HCT116 (cell line): Measurements from ENCODE around the gene ZNF536. TPM values are rescaled to one million over a fixed set of nuclear protein-coding genes. Genes with fewer than 3 reads are reported as not detected.

Experiments
- ATAC-seq: fragments of 200-7000 bp; cut with Tn5 transposase; 2 replicates; pipeline ENCODE4 v1.9.1; 2020; ENCODE audit warnings: mild to moderate bottlenecking, moderate library complexity
- BruUV-seq: library from RNA; stranded (reverse); fragments of 400-500 nt; replicated peaks from 2 replicates; lab custom pipeline; 2021; lab: Mats Ljungman, UMichigan
- CTCF ChIA-PET: fragments of 300-600 bp; sonication (Branson Sonifier 250); formaldehyde crosslinking; loops from one replicate; lab custom pipeline; 2021; ENCODE audit warnings: antibody characterized with exemption; lab: Charles Lee
- POLR2A ChIA-PET: fragments of 300-600, 350-600 bp; sonication (Branson Sonifier 250); formaldehyde crosslinking; loops from one replicate; lab custom pipeline; 2021; ENCODE audit warnings: antibody characterized with exemption; lab: Charles Lee
- RAD21 ChIA-PET, 2 experiments: fragments of 300-600 bp; sonication (Branson Sonifier 250); formaldehyde crosslinking; loops; one replicate each; lab custom pipeline; 2023; ENCODE audit warnings: low total read pairs in 2 of 2; ENCODE audit not compliant: uncharacterized antibody in 2 of 2, unreplicated experiment in 2 of 2, low non-redundant PET in 1 of 2; lab: Charles Lee
- DNase-seq: peaks from one replicate; pipeline ENCODE4 v3.0.0-alpha.2; 2010; ENCODE audit warnings: low read depth, low spot score
- H2AFZ ChIP-seq: fragments of 200-600 bp; shearing (Covaris generic), sonication (generic); 2 replicates; pipeline ENCODE4 v1.6.1; 2017; ENCODE audit warnings: low read depth, mixed run types, mixed read lengths, antibody characterized with exemption, low read length; ENCODE audit not compliant: poor library complexity, severe bottlenecking
- H3K27ac ChIP-seq: 2 replicates; pipeline ENCODE4 v1.5.1; 2012; ENCODE audit warnings: low read depth, low read length
- H3K27me3 ChIP-seq: fragments of 200-600 bp; sonication (generic); 2 replicates; pipeline ENCODE4 v1.6.1; 2016; ENCODE audit warnings: mixed run types, low read length, mixed read lengths; ENCODE audit not compliant: insufficient read depth
- H3K36me3 ChIP-seq, 2 experiments: fragments of 200-500 bp in 1 of 2; fragments of 200-600 bp in 1 of 2; sonication (Bioruptor generic) in 1 of 2; sonication (generic) in 1 of 2; 2 replicates each; pipeline versions ENCODE4 v1.5.1 to v1.6.1; 2014 to 2016; ENCODE audit warnings: low read length in 2 of 2, inconsistent platforms in 1 of 2, mixed read lengths in 1 of 2, mixed run types in 1 of 2; ENCODE audit not compliant: insufficient read depth in 2 of 2, control insufficient read depth in 1 of 2
- H3K4me1 ChIP-seq, 2 experiments: fragments of 200-600 bp in 1 of 2; sonication (generic) in 1 of 2; 2 replicates each; pipeline versions ENCODE4 v1.5.1 to v1.6.1; 2012 to 2017; ENCODE audit warnings: low read length in 2 of 2, inconsistent platforms in 1 of 2, mild to moderate bottlenecking in 1 of 2, mixed read lengths in 1 of 2, mixed run types in 1 of 2, moderate library complexity in 1 of 2; ENCODE audit not compliant: insufficient read depth in 2 of 2, control insufficient read depth in 1 of 2
- H3K4me2 ChIP-seq: fragments of 200-600 bp; sonication (generic); 2 replicates; pipeline ENCODE4 v1.6.1; 2017; ENCODE audit warnings: mixed run types, low read length, mixed read lengths
- H3K4me3 ChIP-seq, 2 experiments: fragments of 200-600 bp in 1 of 2; sonication (generic) in 1 of 2; replicated peaks in 1 of 2; 2 replicates each; pipeline ENCODE4 v1.5.1; 2011 to 2016; ENCODE audit warnings: low read length in 2 of 2, control low read depth in 1 of 2, low read depth in 1 of 2, mild to moderate bottlenecking in 1 of 2, mixed read lengths in 1 of 2, mixed run types in 1 of 2
- H3K79me2 ChIP-seq: fragments of 200-600 bp; sonication (generic); 2 replicates; pipeline ENCODE4 v1.6.1; 2017; ENCODE audit warnings: mild to moderate bottlenecking, mixed run types, low read length, moderate library complexity, mixed read lengths; ENCODE audit not compliant: insufficient read depth
- H3K9ac ChIP-seq: fragments of 200-600 bp; sonication (generic); 2 replicates; pipeline ENCODE4 v1.6.1; 2016; ENCODE audit warnings: low read length, mixed read lengths
- H3K9me2 ChIP-seq: fragments of 200-600 bp; sonication (generic), shearing (Covaris generic); 2 replicates; pipeline ENCODE4 v1.6.1; 2017; ENCODE audit warnings: mixed run types, mild to moderate bottlenecking, moderate library complexity; ENCODE audit not compliant: insufficient read depth
- H3K9me3 ChIP-seq, 2 experiments: fragments of 200-500 bp in 1 of 2; fragments of 200-600 bp in 1 of 2; sonication (Bioruptor generic) in 1 of 2; sonication (generic) in 1 of 2; 2 replicates each; pipeline ENCODE4 v1.6.1; 2014 to 2017; ENCODE audit warnings: low read length in 2 of 2, mixed read lengths in 2 of 2, inconsistent platforms in 1 of 2, low read depth in 1 of 2, mild to moderate bottlenecking in 1 of 2, mixed run types in 1 of 2, moderate library complexity in 1 of 2; ENCODE audit not compliant: control insufficient read depth in 1 of 2, insufficient read depth in 1 of 2
- H4K20me1 ChIP-seq: fragments of 200-600 bp; sonication (generic), shearing (Covaris generic); 2 replicates; pipeline ENCODE4 v1.6.1; 2017; ENCODE audit warnings: mixed run types, mild to moderate bottlenecking, moderate library complexity; ENCODE audit not compliant: insufficient read depth
- CBX3 ChIP-seq: IDR thresholded peaks from 2 replicates; pipeline ENCODE4 v1.6.1; 2012; ENCODE audit warnings: low read depth
- CEBPB ChIP-seq: IDR thresholded peaks from 2 replicates; pipeline ENCODE4 v1.6.1; 2012; ENCODE audit warnings: low read depth
- CTCF ChIP-seq, 3 experiments: fragments of 200-600 bp in 1 of 3; sonication (generic) in 1 of 3; IDR thresholded peaks in 2 of 3; conservative IDR thresholded peaks in 1 of 3; 2 replicates each; pipeline ENCODE4 v1.5.1; 2012 to 2017; ENCODE audit warnings: low read depth in 2 of 3, low read length in 2 of 3, antibody characterized with exemption in 1 of 3, borderline replicate concordance in 1 of 3, control low read depth in 1 of 3, mild to moderate bottlenecking in 1 of 3, mixed read lengths in 1 of 3, mixed run types in 1 of 3, moderate library complexity in 1 of 3; ENCODE audit not compliant: insufficient read depth in 1 of 3
- EGR1 ChIP-seq: IDR thresholded peaks from 2 replicates; pipeline ENCODE4 v1.6.1; 2012; ENCODE audit warnings: low read depth
- JUND ChIP-seq: IDR thresholded peaks from 2 replicates; pipeline ENCODE4 v1.6.1; 2012
- MAX ChIP-seq: IDR thresholded peaks from 2 replicates; pipeline ENCODE4 v1.6.1; 2012
- RAD21 ChIP-seq: IDR thresholded peaks from 2 replicates; pipeline ENCODE4 v1.6.1; 2012; ENCODE audit warnings: low read depth, mild to moderate bottlenecking
- SIN3A ChIP-seq: IDR thresholded peaks from 2 replicates; pipeline ENCODE4 v1.6.1; 2012; ENCODE audit warnings: low read depth
- SP1 ChIP-seq: IDR thresholded peaks from 2 replicates; pipeline ENCODE4 v1.6.1; 2012; ENCODE audit warnings: low read depth
- ZFX ChIP-seq: fragments of 450-650 bp; IDR thresholded peaks from 2 replicates; pipeline ENCODE4 v1.6.1; 2017
- ZNF274 ChIP-seq: fragments of 200-500 bp; sonication (Bioruptor generic); IDR thresholded peaks from 2 replicates; pipeline ENCODE4 v1.6.1; 2014; ENCODE audit warnings: mild to moderate bottlenecking, low read depth, low read length, inconsistent platforms
- intact Hi-C: fragments of 100-400 bp; cut with micrococcal nuclease; formaldehyde crosslinking; loops from 2 replicates; pipeline ENCODE4 v1.10.0; 2022
- total RNA-seq: library from RNA; stranded (reverse); gene quantifications from one replicate; pipeline ENCODE4 v1.2.1, GENCODE V29; 2021; ENCODE audit not compliant: unreplicated experiment
- TF ChIP-seq, protein P1 (sequence below): IDR thresholded peaks from 2 replicates; pipeline ENCODE4 v1.6.1; 2011; ENCODE audit warnings: mild to moderate bottlenecking, low read length, moderate library complexity; ENCODE audit not compliant: insufficient replicate concordance; ENCODE audit errors: extremely low read depth

ZNF536 gene
- total RNA-seq, 1 experiment from 2014 or later, result not detected

- TF ChIP-seq, protein P1, sequence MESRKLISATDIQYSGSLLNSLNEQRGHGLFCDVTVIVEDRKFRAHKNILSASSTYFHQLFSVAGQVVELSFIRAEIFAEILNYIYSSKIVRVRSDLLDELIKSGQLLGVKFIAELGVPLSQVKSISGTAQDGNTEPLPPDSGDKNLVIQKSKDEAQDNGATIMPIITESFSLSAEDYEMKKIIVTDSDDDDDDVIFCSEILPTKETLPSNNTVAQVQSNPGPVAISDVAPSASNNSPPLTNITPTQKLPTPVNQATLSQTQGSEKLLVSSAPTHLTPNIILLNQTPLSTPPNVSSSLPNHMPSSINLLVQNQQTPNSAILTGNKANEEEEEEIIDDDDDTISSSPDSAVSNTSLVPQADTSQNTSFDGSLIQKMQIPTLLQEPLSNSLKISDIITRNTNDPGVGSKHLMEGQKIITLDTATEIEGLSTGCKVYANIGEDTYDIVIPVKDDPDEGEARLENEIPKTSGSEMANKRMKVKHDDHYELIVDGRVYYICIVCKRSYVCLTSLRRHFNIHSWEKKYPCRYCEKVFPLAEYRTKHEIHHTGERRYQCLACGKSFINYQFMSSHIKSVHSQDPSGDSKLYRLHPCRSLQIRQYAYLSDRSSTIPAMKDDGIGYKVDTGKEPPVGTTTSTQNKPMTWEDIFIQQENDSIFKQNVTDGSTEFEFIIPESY, result no peak
- no peak for TF ChIP-seq JUND
- no peak for TF ChIP-seq CTCF (IDR thresholded peaks at IDR 0.05 in 2 of 3, conservative IDR thresholded peaks at IDR 0.05 in 1 of 3; ENCODE audit: borderline replicate concordance in 1 of 3, insufficient read depth in 1 of 3, low read depth in 2 of 3, low read length in 2 of 3)
- TF ChIP-seq MAX, result no peak
Measured at GRCh38 chr19:30332445-30333234, 39.5 kb upstream of the ZNF536 start (continued).

DNA sequence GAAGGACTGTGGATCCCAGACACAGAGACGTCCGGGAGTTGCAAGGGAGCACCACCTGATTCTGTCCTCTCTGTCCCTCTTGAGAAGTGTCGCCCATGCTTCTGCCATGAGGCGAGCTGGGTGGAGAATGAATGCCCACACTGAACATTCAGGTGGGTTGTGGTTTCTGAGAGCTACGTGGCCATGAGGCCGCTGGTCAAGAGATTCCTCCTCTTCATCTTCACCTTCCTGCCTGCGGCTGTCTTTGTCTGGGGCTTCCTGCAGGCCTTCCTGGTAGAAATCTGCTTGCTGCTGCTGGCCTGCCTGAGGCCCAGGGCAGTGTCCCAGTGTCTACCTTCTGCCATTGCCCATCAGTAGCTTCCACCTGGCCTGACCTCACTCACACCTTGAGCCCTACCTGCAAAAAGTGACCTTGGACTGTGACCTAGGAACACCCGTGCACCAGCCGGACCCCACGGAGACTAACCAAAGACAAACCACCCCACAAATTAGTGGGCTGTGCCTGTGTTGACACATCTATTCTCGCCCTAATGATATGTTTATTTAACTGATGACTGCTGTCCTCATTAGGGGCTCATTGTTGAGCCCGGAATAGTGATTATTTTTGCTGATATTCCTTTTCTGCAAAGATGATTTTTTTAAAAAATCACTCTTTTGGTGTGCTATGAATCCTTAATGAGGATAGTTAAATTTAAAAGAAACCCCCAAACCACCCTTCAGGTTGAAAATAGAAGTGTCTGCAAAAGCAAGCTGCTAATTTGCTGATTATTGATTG, 38.7 kb upstream of the ZNF536 start:
- no peaks in the 10 kb centered on the region for H3K9me2 ChIP-seq
- RAD21 ChIA-PET, result no interaction called here

More for the DNA sequence above, 38.7 kb upstream of the ZNF536 start:
- Histone ChIP-seq H3K9me3 (no peaks in the 10 kb centered on the region), H3K4me2 (no peak overlapping the region), H3K36me3 (no peaks in the 10 kb centered on the region), H3K4me3 (no peak overlapping the region), H3K9ac (no peak overlapping the region), H4K20me1 (no peaks in the 10 kb centered on the region), H2AFZ (no peak overlapping the region), H3K27ac (no peak overlapping the region), H3K79me2 (no peaks in the 10 kb centered on the region), H3K27me3 (peaks cover 11% of the 10 kb centered on the region), H3K4me1 (no peaks in the 10 kb centered on the region)
- no peak for DNase-seq
- BruUV-seq, result no TSS peak
- POLR2A ChIA-PET, result no interaction called here
- TF ChIP-seq, protein P1, result no peak
- TF ChIP-seq ZNF274, result no peak
- no peak for TF ChIP-seq RAD21
- no peak for TF ChIP-seq JUND
- no peak for TF ChIP-seq SIN3A
- TF ChIP-seq EGR1, result no peak
- no peak for TF ChIP-seq CBX3
- TF ChIP-seq MAX, result no peak
- TF ChIP-seq CEBPB, result no peak
- no peak for TF ChIP-seq ZFX
- no peak for TF ChIP-seq SP1
- CTCF ChIA-PET, result no interaction called here
- no peak for ATAC-seq
- intact Hi-C loops, result no loop called here
